Liver (tissue), 9 donors: ENCODE measurements around the gene HPRT1. TPM values are rescaled to one million over a fixed set of nuclear protein-coding genes. Genes with fewer than 3 reads are reported as not detected.

Experiments
- DNase-seq: peaks from one replicate; pipeline ENCODE4 v3.0.0-alpha.2; 2017; ENCODE audit warnings: low spot score
- H3K27ac ChIP-seq, 2 donors: one replicate each; pipeline ENCODE4 v1.7.0; 2013; ENCODE audit warnings: inconsistent platforms in 2 of 2, low read length in 2 of 2, control low read depth in 1 of 2, low read depth in 1 of 2, mild to moderate bottlenecking in 1 of 2
- H3K27me3 ChIP-seq, 4 donors: one replicate each; pipeline versions ENCODE4 v1.6.1 to v1.7.0; 2013; ENCODE audit warnings: low read length in 3 of 4, inconsistent platforms in 1 of 4, mild to moderate bottlenecking in 1 of 4, moderate library complexity in 1 of 4; ENCODE audit not compliant: control insufficient read depth in 4 of 4, insufficient read depth in 4 of 4
- H3K36me3 ChIP-seq, 4 donors: one replicate each; pipeline versions ENCODE4 v1.6.1 to v1.7.0; 2013; ENCODE audit warnings: low read length in 3 of 4, mild to moderate bottlenecking in 3 of 4, low read depth in 1 of 4, moderate library complexity in 1 of 4; ENCODE audit not compliant: control insufficient read depth in 4 of 4, insufficient read depth in 3 of 4
- H3K4me1 ChIP-seq, 4 donors: one replicate each; pipeline versions ENCODE4 v1.6.1 to v1.7.0; 2013; ENCODE audit warnings: low read length in 3 of 4, mild to moderate bottlenecking in 3 of 4, moderate library complexity in 1 of 4; ENCODE audit not compliant: control insufficient read depth in 4 of 4, insufficient read depth in 4 of 4
- H3K4me3 ChIP-seq, 3 donors: one replicate each; pipeline versions ENCODE4 v1.6.1 to v1.7.0; 2013; ENCODE audit warnings: low read length in 3 of 3, control low read depth in 1 of 3, low read depth in 1 of 3, mild to moderate bottlenecking in 1 of 3
- H3K9ac ChIP-seq, 2 donors: one replicate each; pipeline ENCODE4 v1.7.0; 2013; ENCODE audit warnings: low read length in 2 of 2, mild to moderate bottlenecking in 2 of 2, moderate library complexity in 2 of 2, control low read depth in 1 of 2, low read depth in 1 of 2
- H3K9me3 ChIP-seq, 4 donors: one replicate each; pipeline versions ENCODE4 v1.6.1 to v1.7.0; 2013; ENCODE audit warnings: low read length in 3 of 4; ENCODE audit not compliant: control insufficient read depth in 4 of 4
- ATF3 ChIP-seq: IDR thresholded peaks from 2 replicates; pipeline ENCODE4 v1.6.1; 2016; ENCODE audit warnings: antibody characterized with exemption
- CTCF ChIP-seq: fragments of 150-350 bp; IDR thresholded peaks from 2 replicates; pipeline ENCODE4 v1.5.1; 2017; ENCODE audit warnings: improper control_type of control experiment, low read depth, low read length; ENCODE audit not compliant: missing input control
- EGR1 ChIP-seq, 2 donors: IDR thresholded peaks; 2 replicates each; pipeline ENCODE4 v1.6.1; 2016 to 2018; ENCODE audit warnings: antibody characterized with exemption in 2 of 2, low read depth in 2 of 2
- FOXA1 ChIP-seq: IDR thresholded peaks from 2 replicates; pipeline ENCODE4 v1.6.1; 2016; ENCODE audit warnings: antibody characterized with exemption
- FOXA2 ChIP-seq: IDR thresholded peaks from 2 replicates; pipeline ENCODE4 v1.6.1; 2016; ENCODE audit warnings: antibody characterized with exemption
- GABPA ChIP-seq, 2 donors: IDR thresholded peaks in 1 of 2; conservative IDR thresholded peaks in 1 of 2; 2 replicates each; pipeline ENCODE4 v1.6.1; 2016; ENCODE audit warnings: antibody characterized with exemption in 2 of 2, mild to moderate bottlenecking in 1 of 2, moderate library complexity in 1 of 2
- HNF4A ChIP-seq, 2 donors: conservative IDR thresholded peaks; 2 replicates each; pipeline ENCODE4 v1.6.1; 2016; ENCODE audit warnings: antibody characterized with exemption in 2 of 2, mild to moderate bottlenecking in 2 of 2
- HNF4G ChIP-seq: IDR thresholded peaks from 2 replicates; pipeline ENCODE4 v1.6.1; 2016; ENCODE audit warnings: antibody characterized with exemption
- JUND ChIP-seq, 2 donors: IDR thresholded peaks; 2 replicates each; pipeline ENCODE4 v1.6.1; 2016; ENCODE audit warnings: antibody characterized with exemption in 2 of 2
- MAX ChIP-seq: IDR thresholded peaks from 2 replicates; pipeline ENCODE4 v1.6.1; 2016; ENCODE audit warnings: antibody characterized with exemption
- NR2F2 ChIP-seq: IDR thresholded peaks from 2 replicates; pipeline ENCODE4 v1.6.1; 2016; ENCODE audit warnings: antibody characterized with exemption
- RAD21 ChIP-seq, 2 donors: IDR thresholded peaks; 2 replicates each; pipeline ENCODE4 v1.6.1; 2016; ENCODE audit warnings: antibody characterized with exemption in 2 of 2, mild to moderate bottlenecking in 2 of 2
- REST ChIP-seq: IDR thresholded peaks from 2 replicates; pipeline ENCODE4 v1.6.1; 2016; ENCODE audit warnings: antibody characterized with exemption, mild to moderate bottlenecking
- SP1 ChIP-seq: IDR thresholded peaks from 2 replicates; pipeline ENCODE4 v1.6.1; 2018; ENCODE audit warnings: antibody characterized with exemption, mild to moderate bottlenecking
- TAF1 ChIP-seq: conservative IDR thresholded peaks from 2 replicates; pipeline ENCODE4 v1.6.1; 2016; ENCODE audit warnings: antibody characterized with exemption, mild to moderate bottlenecking
- YY1 ChIP-seq: IDR thresholded peaks from 2 replicates; pipeline ENCODE4 v1.6.1; 2016; ENCODE audit warnings: antibody characterized with exemption, mild to moderate bottlenecking
- ZBTB33 ChIP-seq: IDR thresholded peaks from 2 replicates; pipeline ENCODE4 v1.6.1; 2016; ENCODE audit warnings: antibody characterized with exemption
- WGBS: extraction: QIAGEN DNeasy Blood & Tissue Kit; methylation state at CpG from one replicate; pipeline ENCODE4 v1.1.7; 2013; 5-methylcytosine and 5-hydroxymethylcytosine counted together
- polyA plus RNA-seq, 2 donors: library from polyadenylated mRNA; stranded (reverse) in 1 of 2; unstranded in 1 of 2; fragments of 200-250 nt in 1 of 2; fragments of >200 nt in 1 of 2; fragmentation: Nextera tagmentation in 1 of 2; extraction: Ambion mirVana in 1 of 2; gene quantifications; one replicate each; pipeline versions ENCODE4 v1.2.1 to v1.2.3, GENCODE V29; 2013 to 2015
- total RNA-seq, 2 donors: library from RNA; depleted of rRNA; stranded (reverse); fragments of >200 nt; gene quantifications; one replicate each; pipeline ENCODE4 v1.2.3, GENCODE V29; 2014
- donor health status: healthy.
- donor health status: healthy.
- donor health status: healthy.
- donor health status: healthy.
- donor health status: healthy.

Gene HPRT1
- total and polyA plus RNA-seq, 4 donors: 5.7 to 18.4 (median 12.1) TPM

GRCh38 chrX:134520860-134521390 is 61.0 kb downstream of the HPRT1 start:
- Histone ChIP-seq H3K4me1 (no peaks in the 10 kb centered on the region), H3K9me3 (no peaks in the 10 kb centered on the region), H3K27me3 (no peaks in the 10 kb centered on the region), H3K4me3 (no peak overlapping the region), H3K36me3 (no peaks in the 10 kb centered on the region), H3K9ac (no peak overlapping the region), H3K27ac (no peak overlapping the region)
- WGBS: 89% methylated on average over 3 of the region's 3 CpGs
- TF ChIP-seq RAD21 (IDR thresholded peaks at IDR 0.05): peak; percentile 61 to 77
- TF ChIP-seq ZBTB33: no peak
- TF ChIP-seq ATF3: no peak
- no peak for TF ChIP-seq JUND (IDR thresholded peaks at IDR 0.05)
- no peak for TF ChIP-seq MAX
- TF ChIP-seq SP1: no peak
- peak; percentile 29 for TF ChIP-seq CTCF
- no peak for TF ChIP-seq GABPA (IDR thresholded peaks at IDR 0.05 in 1 of 2, conservative IDR thresholded peaks at IDR 0.05 in 1 of 2)
- no peak for TF ChIP-seq EGR1 (IDR thresholded peaks at IDR 0.05; ENCODE audit: low read depth in 2 of 2)
- no peak for TF ChIP-seq FOXA2
- no peak for DNase-seq

GRCh38 chrX:134524181-134524580 is 64.2 kb downstream of the HPRT1 start:
- 98% methylated on average over 6 of the region's 6 CpGs for WGBS
- Histone ChIP-seq H3K4me3 (no peak overlapping the region), H3K9ac (no peak overlapping the region), H3K27me3 (no peaks in the 10 kb centered on the region), H3K36me3 (no peaks in the 10 kb centered on the region), H3K4me1 (no peaks in the 10 kb centered on the region), H3K27ac (no peak overlapping the region), H3K9me3 (no peaks in the 10 kb centered on the region)
- DNase-seq: no peak
- TF ChIP-seq FOXA2: no peak
- TF ChIP-seq HNF4A (conservative IDR thresholded peaks at IDR 0.05): no peak
- no peak for TF ChIP-seq FOXA1
- TF ChIP-seq NR2F2: no peak
- no peak for TF ChIP-seq HNF4G
- TF ChIP-seq CTCF: no peak
- no peak for TF ChIP-seq REST
- TF ChIP-seq EGR1 (IDR thresholded peaks at IDR 0.05; ENCODE audit: low read depth in 2 of 2): no peak
- no peak for TF ChIP-seq RAD21 (IDR thresholded peaks at IDR 0.05)
- TF ChIP-seq YY1: no peak
- no peak for TF ChIP-seq ATF3
- no peak for TF ChIP-seq TAF1
- no peak for TF ChIP-seq JUND (IDR thresholded peaks at IDR 0.05)
